Measurements from ENCODE around the gene CCDC141.
"Not testable (repeated sequence)": the region's sequence is repeated elsewhere in the genome, so short reads cannot be mapped to it uniquely, and the experiment has no call there.

Gene CCDC141

GRCh38 chr2:179024445-179024844, 25.5 kb downstream of the CCDC141 start:
- Mint-ChIP-seq H3K9me3 (peaks cover 23% of the 10 kb centered on the region), H3K36me3 (ENCODE audit: insufficient read depth) (no peaks in the 10 kb centered on the region), H3K27ac (ENCODE audit: low read depth) (no peak overlapping the region), H3K4me1 (no peaks in the 10 kb centered on the region), H3K27me3 (no peaks in the 10 kb centered on the region), H3K4me3 (no peak overlapping the region)
- ATAC-seq (replicated peaks; ENCODE audit: extremely low read depth, poor library complexity, severe bottlenecking) (no peak), DNase-seq (ENCODE audit: low spot score in 2 of 2) (no peak)

- Mint-ChIP-seq H3K4me3 (no peak overlapping the region), H3K4me1 (no peaks in the 10 kb centered on the region), H3K27ac (ENCODE audit: low read depth) (no peak overlapping the region), H3K9me3 (peaks cover 11% of the 10 kb centered on the region), H3K36me3 (ENCODE audit: insufficient read depth) (peaks cover 3% of the 10 kb centered on the region), H3K27me3 (no peaks in the 10 kb centered on the region)
- DNase-seq (ENCODE audit: low spot score in 2 of 2) = no peak
- no peak for ATAC-seq (replicated peaks; ENCODE audit: extremely low read depth, poor library complexity, severe bottlenecking)
Measured at GRCh38 chr2:179022685-179023084, 27.3 kb downstream of the CCDC141 start.

- ATAC-seq (replicated peaks; ENCODE audit: extremely low read depth, poor library complexity, severe bottlenecking) (no peak), DNase-seq (ENCODE audit: low spot score in 2 of 2) (no peak)
- Mint-ChIP-seq H3K9me3 (peaks cover 8% of the 10 kb centered on the region), H3K27ac (ENCODE audit: low read depth) (no peak overlapping the region), H3K27me3 (no peaks in the 10 kb centered on the region), H3K4me1 (no peaks in the 10 kb centered on the region), H3K36me3 (ENCODE audit: insufficient read depth) (peaks cover 3% of the 10 kb centered on the region), H3K4me3 (no peak overlapping the region)
Measured at GRCh38 chr2:179021258-179021657, 28.7 kb downstream of the CCDC141 start.

- peaks cover 3% of the 10 kb centered on the region for H3K36me3 Mint-ChIP-seq (ENCODE audit: insufficient read depth)
- H3K27ac Mint-ChIP-seq (ENCODE audit: low read depth) = no peak overlapping the region
- peaks cover 3% of the 10 kb centered on the region for H3K9me3 Mint-ChIP-seq
- H3K4me3 Mint-ChIP-seq = no peak overlapping the region
- ATAC-seq (replicated peaks; ENCODE audit: extremely low read depth, poor library complexity, severe bottlenecking) = peak; percentile 36
- no peak for DNase-seq (ENCODE audit: low spot score in 2 of 2)
- no peaks in the 10 kb centered on the region for H3K4me1 Mint-ChIP-seq
- no peaks in the 10 kb centered on the region for H3K27me3 Mint-ChIP-seq
Measured at GRCh38 chr2:179020156-179020750, 29.7 kb downstream of the CCDC141 start.

- H3K36me3 Mint-ChIP-seq (ENCODE audit: insufficient read depth) = peaks cover 3% of the 10 kb centered on the region
- H3K4me1 Mint-ChIP-seq = no peaks in the 10 kb centered on the region
- H3K27ac Mint-ChIP-seq (ENCODE audit: low read depth) = no peak overlapping the region
- DNase-seq (ENCODE audit: low spot score in 2 of 2) (no peak), ATAC-seq (replicated peaks; ENCODE audit: extremely low read depth, poor library complexity, severe bottlenecking) (no peak)
- no peak overlapping the region for H3K4me3 Mint-ChIP-seq
- peaks cover 3% of the 10 kb centered on the region for H3K9me3 Mint-ChIP-seq
- no peaks in the 10 kb centered on the region for H3K27me3 Mint-ChIP-seq
Measured at GRCh38 chr2:179019260-179019659, 30.7 kb downstream of the CCDC141 start.

GRCh38 chr2:179017773-179018357, 32.1 kb downstream of the CCDC141 start:
- DNase-seq (ENCODE audit: low spot score in 2 of 2) (no peak), ATAC-seq (replicated peaks; ENCODE audit: extremely low read depth, poor library complexity, severe bottlenecking) (no peak)
- Mint-ChIP-seq H3K4me1 (no peaks in the 10 kb centered on the region), H3K4me3 (no peak overlapping the region), H3K27ac (ENCODE audit: low read depth) (no peak overlapping the region), H3K36me3 (ENCODE audit: insufficient read depth) (peaks cover 5% of the 10 kb centered on the region), H3K9me3 (peaks cover 7% of the 10 kb centered on the region), H3K27me3 (no peaks in the 10 kb centered on the region)

- H3K27me3 Mint-ChIP-seq; ATAC-seq (replicated peaks; ENCODE audit: extremely low read depth, poor library complexity, severe bottlenecking): not testable (repeated sequence)
Measured at GRCh38 chr2:179014189-179014588, 35.7 kb downstream of the CCDC141 start.

GRCh38 chr2:179005976-179006375, 44.0 kb downstream of the CCDC141 start:
- no peaks in the 10 kb centered on the region for H3K9me3 Mint-ChIP-seq
- ATAC-seq (replicated peaks; ENCODE audit: extremely low read depth, poor library complexity, severe bottlenecking) = no peak
- H3K36me3 Mint-ChIP-seq (ENCODE audit: insufficient read depth) = no peaks in the 10 kb centered on the region
- DNase-seq (ENCODE audit: low spot score in 2 of 2) = no peak
- no peak overlapping the region for H3K4me3 Mint-ChIP-seq
- no peaks in the 10 kb centered on the region for H3K4me1 Mint-ChIP-seq
- H3K27ac Mint-ChIP-seq (ENCODE audit: low read depth) = no peak overlapping the region
- no peaks in the 10 kb centered on the region for H3K27me3 Mint-ChIP-seq

More at GRCh38 chr2:179014189-179014588, 35.7 kb downstream of the CCDC141 start:
- not testable (repeated sequence) for H3K4me1 Mint-ChIP-seq; H3K4me3 Mint-ChIP-seq; H3K27ac Mint-ChIP-seq (ENCODE audit: low read depth); DNase-seq (ENCODE audit: low spot score in 2 of 2); H3K36me3 Mint-ChIP-seq (ENCODE audit: insufficient read depth)
- peaks cover 12% of the 10 kb centered on the region for H3K9me3 Mint-ChIP-seq

- ATAC-seq (replicated peaks; ENCODE audit: extremely low read depth, poor library complexity, severe bottlenecking) (no peak), DNase-seq (ENCODE audit: low spot score in 2 of 2) (no peak)
- Mint-ChIP-seq H3K27me3 (no peaks in the 10 kb centered on the region), H3K27ac (ENCODE audit: low read depth) (no peak overlapping the region), H3K4me3 (no peak overlapping the region), H3K9me3 (no peaks in the 10 kb centered on the region), H3K36me3 (ENCODE audit: insufficient read depth) (no peaks in the 10 kb centered on the region), H3K4me1 (no peaks in the 10 kb centered on the region)
Measured at GRCh38 chr2:178999476-178999875, 50.5 kb downstream of the CCDC141 start.

- Mint-ChIP-seq H3K27ac (ENCODE audit: low read depth) (no peak overlapping the region), H3K4me1 (no peaks in the 10 kb centered on the region), H3K27me3 (no peaks in the 10 kb centered on the region), H3K36me3 (ENCODE audit: insufficient read depth) (no peaks in the 10 kb centered on the region), H3K9me3 (no peaks in the 10 kb centered on the region), H3K4me3 (no peak overlapping the region)
- ATAC-seq (replicated peaks; ENCODE audit: extremely low read depth, poor library complexity, severe bottlenecking) = no peak
- no peak for DNase-seq (ENCODE audit: low spot score in 2 of 2)
Measured at GRCh38 chr2:178998539-178998938, 51.4 kb downstream of the CCDC141 start.

- H3K9me3 Mint-ChIP-seq = no peaks in the 10 kb centered on the region
- no peak overlapping the region for H3K27ac Mint-ChIP-seq (ENCODE audit: low read depth)
- no peaks in the 10 kb centered on the region for H3K4me1 Mint-ChIP-seq
- H3K27me3 Mint-ChIP-seq = no peaks in the 10 kb centered on the region
- H3K36me3 Mint-ChIP-seq (ENCODE audit: insufficient read depth) = no peaks in the 10 kb centered on the region
- DNase-seq (ENCODE audit: low spot score in 2 of 2) (no peak), ATAC-seq (replicated peaks; ENCODE audit: extremely low read depth, poor library complexity, severe bottlenecking) (no peak)
- no peak overlapping the region for H3K4me3 Mint-ChIP-seq
Measured at GRCh38 chr2:178997477-178997876, 52.5 kb downstream of the CCDC141 start.

GRCh38 chr2:178997067-178997466, 52.9 kb downstream of the CCDC141 start:
- DNase-seq (ENCODE audit: low spot score in 2 of 2) (no peak), ATAC-seq (replicated peaks; ENCODE audit: extremely low read depth, poor library complexity, severe bottlenecking) (no peak)
- H3K4me1 Mint-ChIP-seq = no peaks in the 10 kb centered on the region
- H3K36me3 Mint-ChIP-seq (ENCODE audit: insufficient read depth) = no peaks in the 10 kb centered on the region
- H3K27me3 Mint-ChIP-seq = no peaks in the 10 kb centered on the region
- H3K4me3 Mint-ChIP-seq = no peak overlapping the region
- no peak overlapping the region for H3K27ac Mint-ChIP-seq (ENCODE audit: low read depth)
- no peaks in the 10 kb centered on the region for H3K9me3 Mint-ChIP-seq

GRCh38 chr2:178994264-178994663, 55.7 kb downstream of the CCDC141 start:
- Mint-ChIP-seq H3K4me1 (no peaks in the 10 kb centered on the region), H3K27ac (ENCODE audit: low read depth) (no peak overlapping the region), H3K4me3 (no peak overlapping the region), H3K9me3 (no peaks in the 10 kb centered on the region), H3K27me3 (no peaks in the 10 kb centered on the region), H3K36me3 (ENCODE audit: insufficient read depth) (peaks cover 1% of the 10 kb centered on the region)
- DNase-seq (ENCODE audit: low spot score in 2 of 2) = no peak
- no peak for ATAC-seq (replicated peaks; ENCODE audit: extremely low read depth, poor library complexity, severe bottlenecking)
